NCI-H226 (cell line): Measurements from ENCODE around the gene ERP44.
"Not testable (repeated sequence)": the region's sequence is repeated elsewhere in the genome, so short reads cannot be mapped to it uniquely, and the experiment has no call there.

Experiments used
- DNase-seq: peaks from one replicate; pipeline ENCODE4 v3.0.0-alpha.2; 2015

ERP44 gene

GRCh38 chr9:100098887-100099721, at the start of gene ERP44, which contains the start of gene INVS:
Gene ERP44, minus strand, starts transcription at chr9:100099000. Its CDS starts 160 bp downstream, at chr9:100098840.
Gene INVS, plus strand, starts transcription at chr9:100099243. Its CDS starts 5,279 bp downstream, at chr9:100104522.
- DNase-seq, result peak; percentile 100

DNA sequence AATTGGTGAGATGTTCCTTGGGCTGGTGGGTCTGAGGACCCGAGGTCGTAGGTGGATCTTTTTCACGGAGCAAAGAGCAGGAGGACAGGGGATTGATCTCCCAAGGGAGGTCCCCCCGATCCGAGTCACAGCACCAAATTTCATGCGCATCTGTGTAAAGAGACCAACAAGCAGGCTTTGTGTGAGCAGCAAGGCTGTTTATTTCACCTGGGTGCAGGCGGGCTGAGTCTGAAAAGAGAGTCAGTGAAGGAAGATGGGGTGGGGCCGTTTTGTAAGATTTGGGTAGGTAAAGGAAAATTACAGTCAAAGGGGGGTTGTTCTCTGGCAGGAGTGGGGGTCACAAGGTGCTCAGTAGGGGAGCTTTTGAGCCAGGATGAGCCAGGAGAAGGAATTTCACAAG, 47.2 kb upstream of the ERP44 start:
- DNase-seq, result not testable (repeated sequence)

DNA sequence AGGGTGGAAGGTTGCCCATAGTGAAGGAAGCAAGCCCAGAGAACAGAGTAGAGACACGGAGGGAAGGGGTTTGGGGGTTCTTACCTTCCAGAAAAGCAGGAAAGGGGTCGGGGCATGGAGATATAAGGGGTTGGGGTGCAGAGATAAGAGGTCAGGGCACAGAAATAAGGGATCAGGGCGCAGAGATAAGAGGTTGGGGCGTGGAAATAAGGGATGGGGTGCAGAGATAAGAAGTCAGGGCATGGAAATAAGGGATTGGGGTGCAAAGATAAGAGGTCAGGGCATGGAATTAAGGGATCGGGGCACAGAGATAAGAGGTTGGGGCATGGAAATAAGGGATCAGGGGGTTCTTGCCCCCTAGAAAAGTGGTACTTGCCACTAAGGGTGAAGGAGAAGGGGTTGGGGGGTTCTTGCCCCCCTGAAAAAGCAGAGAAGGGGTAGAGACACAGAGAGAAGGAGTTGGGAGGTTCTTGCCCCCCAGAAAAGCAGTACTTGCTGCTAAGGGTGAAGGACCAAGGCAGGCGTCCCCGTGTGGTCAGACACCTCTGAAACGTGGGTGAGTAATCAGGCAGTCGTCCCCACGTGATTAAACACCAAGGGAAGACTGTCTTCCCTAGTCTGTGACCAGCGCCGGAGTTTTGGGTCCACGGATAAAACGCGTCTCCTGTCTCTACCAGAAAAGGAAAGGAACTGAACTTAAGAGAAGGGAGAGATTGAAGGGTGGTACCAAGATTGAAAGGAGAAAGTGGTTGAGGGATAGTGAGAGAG, 46.6 kb upstream of the ERP44 start:
- not testable (repeated sequence) for DNase-seq

GRCh38 chr9:100141862-100142261, 43.1 kb upstream of the ERP44 start:
- DNase-seq, result not testable (repeated sequence)

DNA sequence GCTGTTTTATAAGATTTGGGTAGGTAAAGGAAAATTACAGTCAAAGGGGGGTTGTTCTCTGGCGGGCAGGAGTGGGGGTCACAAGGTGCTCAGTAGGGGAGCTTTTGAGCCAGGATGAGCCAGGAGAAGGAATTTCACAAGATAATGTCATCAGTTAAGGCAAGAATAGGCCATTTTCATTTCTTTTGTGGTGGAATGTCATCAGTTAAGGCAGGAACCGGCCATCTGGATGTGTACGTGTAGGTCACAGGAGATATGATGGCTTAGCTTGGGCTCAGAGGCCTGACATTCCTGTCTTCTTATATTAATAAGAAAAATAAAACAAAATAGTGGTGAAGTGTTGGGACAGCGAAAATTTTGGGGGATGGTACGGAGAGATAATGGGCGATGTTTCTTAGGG, 41.5 kb upstream of the ERP44 start:
- not testable (repeated sequence) for DNase-seq

GRCh38 chr9:100136799-100137198, 38.0 kb upstream of the ERP44 start:
- not testable (repeated sequence) for DNase-seq

DNA sequence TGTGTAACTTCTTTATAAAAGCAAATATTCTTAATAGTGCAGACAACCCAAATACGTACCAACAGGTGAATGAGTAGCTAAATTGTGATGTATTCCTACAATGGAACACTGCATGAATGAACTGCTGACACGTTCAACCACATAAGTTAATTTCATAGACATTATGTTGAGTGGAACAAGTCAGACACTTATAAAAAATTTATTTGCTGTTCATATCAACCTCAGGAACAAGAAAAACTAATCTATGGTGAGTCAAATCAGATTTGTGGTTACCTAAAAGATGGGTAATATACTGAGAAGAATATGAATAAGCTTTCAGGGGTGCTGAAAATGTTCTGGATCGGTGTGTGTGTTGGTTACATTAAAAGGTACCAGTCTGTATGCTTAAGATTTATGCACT, 35.9 kb upstream of the ERP44 start:
- DNase-seq, result no peak

GRCh38 chr9:100131875-100132430, 33.2 kb upstream of the ERP44 start:
- no peak for DNase-seq

DNA sequence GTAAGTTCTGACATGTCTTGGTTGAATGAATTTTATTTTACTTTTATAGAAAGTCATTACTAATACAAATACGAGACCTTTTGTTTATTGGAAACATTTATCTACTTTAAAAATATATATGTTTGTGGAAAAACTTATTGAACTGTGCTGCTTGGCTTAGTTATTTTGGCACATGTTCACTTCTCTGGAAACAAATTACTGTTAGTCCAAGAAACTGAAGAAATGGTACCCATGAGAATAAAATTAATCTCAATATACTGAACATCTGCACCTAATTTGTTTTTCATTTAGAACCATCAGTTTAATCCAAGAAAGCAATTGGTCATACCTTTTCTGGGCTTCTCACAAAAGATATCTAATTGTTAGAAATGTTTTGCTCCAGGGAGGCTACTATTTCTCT, 32.4 kb upstream of the ERP44 start:
- no peak for DNase-seq

DNA sequence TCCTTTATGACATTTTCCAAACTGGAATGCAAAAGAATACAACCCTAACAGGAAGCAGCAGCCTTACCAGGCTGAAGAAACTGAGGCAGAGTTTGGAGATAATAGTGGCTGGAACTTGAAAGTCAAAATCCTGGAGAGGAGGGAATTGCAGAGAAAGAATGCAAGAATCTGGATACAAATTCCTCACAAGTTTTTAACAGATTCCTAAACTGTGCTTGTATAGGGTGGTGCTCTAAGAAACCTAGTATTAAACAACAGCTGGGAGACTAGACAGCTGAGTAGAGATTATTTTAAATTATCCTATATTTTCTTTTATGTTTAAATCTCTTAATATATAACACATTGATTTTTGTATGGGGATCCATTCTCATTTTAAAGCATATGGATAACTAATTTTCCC, 31.0 kb upstream of the ERP44 start:
- no peak for DNase-seq

- DNase-seq, result no peak
These were observed 27.6 kb upstream of the ERP44 start for GRCh38 chr9:100126423-100126822.

DNA sequence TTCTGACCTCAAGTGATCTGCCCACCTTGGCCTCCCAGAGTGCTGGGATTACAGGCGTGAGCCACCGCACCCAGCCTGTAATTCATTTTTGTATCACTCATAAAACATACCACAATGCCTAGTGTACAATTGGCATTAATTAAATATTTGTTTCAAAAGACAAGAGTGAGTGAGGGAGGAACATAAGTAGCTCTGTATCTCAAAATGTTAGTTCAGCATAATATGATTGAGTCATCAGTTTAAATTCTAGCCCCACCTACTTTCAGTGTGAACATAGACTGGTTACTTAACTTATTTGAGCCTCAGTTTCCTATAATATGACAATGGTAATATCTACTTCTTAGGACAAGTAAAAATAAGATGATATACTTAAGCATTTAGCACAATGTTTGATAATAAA, 27.1 kb upstream of the ERP44 start:
- DNase-seq, result no peak

DNA sequence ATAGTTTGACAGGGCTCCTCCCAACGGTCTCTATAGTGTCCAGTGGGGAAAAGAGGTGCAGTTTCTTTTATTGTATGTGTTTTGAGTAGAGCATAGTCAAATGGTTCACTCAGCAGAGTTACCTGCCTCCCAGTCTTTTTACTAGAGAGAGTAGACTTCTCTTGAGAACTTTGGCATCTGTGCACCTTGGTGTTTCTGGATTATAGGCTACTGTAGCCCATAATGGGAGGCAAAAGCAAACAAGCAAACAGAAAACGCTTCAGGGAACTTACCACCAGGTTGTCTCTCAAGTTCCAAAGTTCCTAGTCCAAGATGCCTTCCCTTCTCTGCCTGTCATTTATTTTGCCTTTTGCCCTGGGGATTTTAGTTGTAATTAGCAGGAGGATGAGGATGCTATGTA, 26.4 kb upstream of the ERP44 start:
- no peak for DNase-seq

DNA sequence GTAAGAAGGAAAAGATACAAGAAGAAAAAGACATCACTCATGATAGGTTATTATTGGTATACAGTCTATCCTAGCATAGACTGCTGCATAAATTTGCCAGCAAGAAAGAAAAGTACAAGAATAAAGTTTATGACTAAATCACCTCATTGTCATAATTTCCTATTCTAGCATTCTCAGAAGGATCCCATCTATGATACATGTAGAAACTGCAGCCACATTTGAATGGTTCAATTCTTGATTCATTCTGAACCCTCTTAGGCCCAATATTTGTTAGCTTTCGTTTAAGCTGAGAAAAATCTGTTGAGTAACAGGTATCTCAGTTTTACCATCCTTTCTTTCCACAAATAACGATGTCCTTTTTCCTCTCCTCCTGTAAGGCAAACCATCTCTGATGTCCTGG, 21.5 kb upstream of the ERP44 start:
- no peak for DNase-seq

GRCh38 chr9:100117316-100117715, 18.5 kb upstream of the ERP44 start:
- no peak for DNase-seq

DNA sequence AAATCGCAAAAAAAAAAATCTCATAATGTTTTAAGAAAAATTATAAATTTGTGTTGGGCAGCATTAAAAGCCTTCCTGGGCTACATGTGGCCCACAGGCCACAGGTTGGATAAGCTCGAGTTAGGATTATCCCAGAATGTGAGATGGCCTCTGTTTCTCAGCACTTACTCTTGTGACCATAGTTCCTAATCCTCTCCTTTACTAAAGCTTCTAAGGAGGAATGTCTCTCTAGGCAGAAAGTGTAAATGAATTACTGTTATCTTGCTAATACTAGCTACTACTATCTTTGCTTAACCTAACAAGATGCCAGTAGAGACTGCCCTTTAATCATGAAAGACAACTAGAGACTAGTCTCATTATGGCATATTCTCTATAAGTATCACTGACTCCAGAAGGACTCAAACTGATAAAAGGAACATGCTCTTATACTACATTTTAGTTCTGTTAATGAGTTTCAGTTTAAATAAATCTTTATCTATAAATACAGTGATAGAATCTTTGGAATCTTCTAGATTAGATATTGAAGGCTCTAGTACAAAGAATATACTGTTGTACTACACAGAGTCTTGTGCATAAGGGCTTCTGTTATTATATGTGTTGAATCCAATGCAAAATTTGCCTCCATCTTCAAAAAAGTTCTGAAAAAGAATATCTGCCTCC, 14.0 kb upstream of the ERP44 start:
- DNase-seq, result no peak

DNA sequence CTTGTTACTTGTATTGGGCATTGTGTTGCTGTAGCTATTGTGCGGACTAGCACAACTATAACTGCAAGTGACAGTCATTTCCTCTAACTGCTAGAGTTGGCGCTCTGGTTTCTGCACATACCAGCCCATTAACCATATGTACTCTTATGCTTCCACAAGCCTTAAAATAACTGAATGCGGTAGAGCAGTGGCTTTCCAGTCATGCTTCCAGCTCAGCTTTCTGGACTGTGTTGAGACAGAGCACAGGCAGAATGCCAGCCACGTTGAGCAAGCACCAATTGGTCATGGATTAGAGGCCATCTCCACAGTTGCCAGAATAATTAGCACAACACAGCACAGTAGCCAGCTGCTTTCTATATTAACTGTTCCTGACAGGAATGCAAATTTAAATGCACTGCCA, 12.4 kb upstream of the ERP44 start:
- DNase-seq, result peak; percentile 34

- DNase-seq, result no peak
These were observed 9.8 kb upstream of the ERP44 start for GRCh38 chr9:100108559-100108958.

DNA sequence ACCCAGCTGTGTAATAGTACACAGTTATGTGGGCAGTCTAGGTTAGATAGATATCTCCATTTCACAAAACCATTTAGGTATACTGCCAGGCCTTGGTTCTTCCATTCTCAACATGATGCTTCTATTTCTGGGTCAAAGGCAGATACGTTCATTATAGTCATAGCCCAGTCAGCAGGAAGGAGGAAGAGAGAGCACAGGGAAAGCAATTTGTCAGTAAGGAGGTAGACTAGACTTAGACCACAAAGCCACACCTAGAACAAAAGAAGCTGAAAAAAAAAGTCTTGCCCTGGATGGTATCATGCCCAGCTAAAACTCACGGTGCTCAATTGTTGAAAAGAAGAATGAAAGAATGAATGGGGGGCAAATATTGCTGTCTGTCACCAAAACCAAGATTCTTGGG, 7.8 kb upstream of the ERP44 start:
- DNase-seq, result no peak

GRCh38 chr9:100105861-100106260, 7.1 kb upstream of the ERP44 start:
- DNase-seq, result no peak

DNA sequence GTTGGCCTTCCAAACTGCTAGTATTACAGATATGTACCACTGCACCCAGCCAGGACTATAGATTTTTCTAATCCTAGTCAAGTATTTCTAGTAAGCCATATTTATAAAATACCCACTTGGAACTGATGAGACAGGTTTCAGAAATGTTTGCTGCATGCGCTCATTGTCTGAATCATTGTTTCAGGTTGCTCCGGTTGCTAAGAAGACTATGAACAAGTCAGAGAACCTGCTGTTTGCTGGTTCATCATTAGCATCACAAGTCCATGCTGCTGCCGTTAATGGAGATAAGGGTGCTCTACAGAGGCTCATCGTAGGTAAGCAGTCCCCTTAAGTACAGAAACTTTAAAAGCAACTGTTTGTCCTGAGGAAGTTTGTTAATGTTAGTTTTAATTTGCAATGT, 5.5 kb upstream of the ERP44 start:
- DNase-seq, result peak; percentile 57

GRCh38 chr9:100101608-100102007, 2.8 kb upstream of the ERP44 start:
- DNase-seq, result no peak

GRCh38 chr9:100100146-100100667, 1.4 kb upstream of the ERP44 start:
- DNase-seq, result no peak
